ENCODE data around the gene GINS3. TPM values are rescaled to one million over a fixed set of nuclear protein-coding genes. Genes with fewer than 3 reads are reported as not detected.

The GINS3 gene
- 20.3 TPM for polyA plus RNA-seq (2013, experiment 1 of 2)
- polyA plus RNA-seq (2013, experiment 2 of 2) = 20.4 TPM

GRCh38 chr16:58392215-58393137 lies at the start of gene GINS3:
GINS3 (plus strand) TSS chr16:58392471; CDS start chr16:58392602, 131 bp downstream.
- H3K23ac ChIP-seq (ENCODE audit: low read length) = no peak within 1 kb of the TSS
- peak within 1 kb of the TSS; percentile 57 for H3K4me2 ChIP-seq (ENCODE audit: low read length)
- peaks cover 2% of the 10 kb centered on the region for H3K79me2 ChIP-seq (ENCODE audit: control insufficient read depth, insufficient read depth, low read length)
- H2BK15ac ChIP-seq (replicated peaks; ENCODE audit: low read depth) = no peak within 1 kb of the TSS
- H3K36me3 ChIP-seq (ENCODE audit: control insufficient read depth, insufficient read depth, low read length) = no peaks in the 10 kb centered on the region
- peak within 1 kb of the TSS; percentile 41 for H3K27ac ChIP-seq (ENCODE audit: low read depth, low read length)
- H3K56ac ChIP-seq (ENCODE audit: low read length) = peak within 1 kb of the TSS; percentile 98
- peak within 1 kb of the TSS; percentile 0 for H3K4ac ChIP-seq (ENCODE audit: low read depth, low read length)
- H2BK120ac ChIP-seq (ENCODE audit: low read depth, low read length) = no peak within 1 kb of the TSS
- H4K5ac ChIP-seq (ENCODE audit: low read length) = no peak within 1 kb of the TSS
- no peak within 1 kb of the TSS for H4K8ac ChIP-seq (ENCODE audit: low read depth, low read length)
- H3K4me3 ChIP-seq (ENCODE audit: low read length) = peak within 1 kb of the TSS; percentile 77
- no peak within 1 kb of the TSS for H2AK5ac ChIP-seq (ENCODE audit: low read length)
- peak within 1 kb of the TSS; percentile 96 for H3K9ac ChIP-seq (ENCODE audit: low read length)
- no peaks in the 10 kb centered on the region for H3K4me1 ChIP-seq (ENCODE audit: control insufficient read depth, low read depth, low read length)
- no CpG with 5 or more reads among the region's 67 CpGs for WGBS (ENCODE audit: extremely low coverage, insufficient coverage, low lambda C conversion rate)
- peaks cover 3% of the 10 kb centered on the region for H3K27me3 ChIP-seq (ENCODE audit: insufficient read depth, low read length, poor library complexity)
- DNase-seq = peak; percentile 95
- H3K79me1 ChIP-seq (ENCODE audit: low read length) = no peaks in the 10 kb centered on the region
- peak within 1 kb of the TSS; percentile 10 for H3K18ac ChIP-seq (ENCODE audit: low read length)
- peak within 1 kb of the TSS; percentile 35 for H2BK5ac ChIP-seq (ENCODE audit: low read length)

GRCh38 chr16:58343562-58343961 lies 48.7 kb upstream of the GINS3 start:
- no peak for DNase-seq
- H4K5ac ChIP-seq (ENCODE audit: low read length) = no peak overlapping the region
- no peak overlapping the region for H3K56ac ChIP-seq (ENCODE audit: low read length)
- no peaks in the 10 kb centered on the region for H3K27me3 ChIP-seq (ENCODE audit: insufficient read depth, low read length, poor library complexity)
- H3K79me2 ChIP-seq (ENCODE audit: control insufficient read depth, insufficient read depth, low read length) = no peaks in the 10 kb centered on the region
- no peak overlapping the region for H3K23ac ChIP-seq (ENCODE audit: low read length)
- H3K36me3 ChIP-seq (ENCODE audit: control insufficient read depth, insufficient read depth, low read length) = no peaks in the 10 kb centered on the region
- H2BK120ac ChIP-seq (ENCODE audit: low read depth, low read length) = no peak overlapping the region
- no peak overlapping the region for H3K4ac ChIP-seq (ENCODE audit: low read depth, low read length)
- no peak overlapping the region for H3K4me2 ChIP-seq (ENCODE audit: low read length)
- no peak overlapping the region for H2BK15ac ChIP-seq (replicated peaks; ENCODE audit: low read depth)
- no peak overlapping the region for H3K4me3 ChIP-seq (ENCODE audit: low read length)
- H2BK5ac ChIP-seq (ENCODE audit: low read length) = no peak overlapping the region
- H3K27ac ChIP-seq (ENCODE audit: low read depth, low read length) = no peak overlapping the region
- no peak overlapping the region for H3K9ac ChIP-seq (ENCODE audit: low read length)
- no peak overlapping the region for H4K8ac ChIP-seq (ENCODE audit: low read depth, low read length)
- H3K4me1 ChIP-seq (ENCODE audit: control insufficient read depth, low read depth, low read length) = no peaks in the 10 kb centered on the region
- H3K18ac ChIP-seq (ENCODE audit: low read length) = no peak overlapping the region
- no peak overlapping the region for H2AK5ac ChIP-seq (ENCODE audit: low read length)
- H3K79me1 ChIP-seq (ENCODE audit: low read length) = no peaks in the 10 kb centered on the region
- WGBS (ENCODE audit: extremely low coverage, insufficient coverage, low lambda C conversion rate) = no CpG with 5 or more reads among the region's 4 CpGs

- H4K8ac ChIP-seq (ENCODE audit: low read depth, low read length) = no peak overlapping the region
- H2BK15ac ChIP-seq (replicated peaks; ENCODE audit: low read depth) = no peak overlapping the region
- no CpG with 5 or more reads among the region's 14 CpGs for whole genome bisulfite sequencing (ENCODE audit: extremely low coverage, insufficient coverage, low lambda C conversion rate)
- H3K4me1 ChIP-seq (ENCODE audit: control insufficient read depth, low read depth, low read length) = no peaks in the 10 kb centered on the region
- no peak overlapping the region for H4K5ac ChIP-seq (ENCODE audit: low read length)
- H3K4me3 ChIP-seq (ENCODE audit: low read length) = no peak overlapping the region
- H3K27ac ChIP-seq (ENCODE audit: low read depth, low read length) = no peak overlapping the region
- no peak overlapping the region for H2BK120ac ChIP-seq (ENCODE audit: low read depth, low read length)
- no peak overlapping the region for H2AK5ac ChIP-seq (ENCODE audit: low read length)
- DNase-seq = no peak
- no peak overlapping the region for H3K23ac ChIP-seq (ENCODE audit: low read length)
- H3K4me2 ChIP-seq (ENCODE audit: low read length) = no peak overlapping the region
- H3K79me2 ChIP-seq (ENCODE audit: control insufficient read depth, insufficient read depth, low read length) = no peaks in the 10 kb centered on the region
- H3K79me1 ChIP-seq (ENCODE audit: low read length) = no peaks in the 10 kb centered on the region
- H3K56ac ChIP-seq (ENCODE audit: low read length) = no peak overlapping the region
- H3K9ac ChIP-seq (ENCODE audit: low read length) = no peak overlapping the region
- no peaks in the 10 kb centered on the region for H3K27me3 ChIP-seq (ENCODE audit: insufficient read depth, low read length, poor library complexity)
- no peak overlapping the region for H2BK5ac ChIP-seq (ENCODE audit: low read length)
- H3K18ac ChIP-seq (ENCODE audit: low read length) = no peak overlapping the region
- no peak overlapping the region for H3K4ac ChIP-seq (ENCODE audit: low read depth, low read length)
- no peaks in the 10 kb centered on the region for H3K36me3 ChIP-seq (ENCODE audit: control insufficient read depth, insufficient read depth, low read length)
Observed at GRCh38 chr16:58345574-58346354, 46.5 kb upstream of the GINS3 start.

- Histone ChIP-seq H3K18ac (ENCODE audit: low read length) (no peak overlapping the region), H2BK5ac (ENCODE audit: low read length) (no peak overlapping the region), H3K79me2 (ENCODE audit: control insufficient read depth, insufficient read depth, low read length) (no peaks in the 10 kb centered on the region), H3K4ac (ENCODE audit: low read depth, low read length) (no peak overlapping the region), H3K79me1 (ENCODE audit: low read length) (no peaks in the 10 kb centered on the region), H4K5ac (ENCODE audit: low read length) (no peak overlapping the region), H2BK120ac (ENCODE audit: low read depth, low read length) (no peak overlapping the region), H3K27ac (ENCODE audit: low read depth, low read length) (no peak overlapping the region), H3K4me1 (ENCODE audit: control insufficient read depth, low read depth, low read length) (no peaks in the 10 kb centered on the region), H3K23ac (ENCODE audit: low read length) (no peak overlapping the region), H2AK5ac (ENCODE audit: low read length) (no peak overlapping the region), H3K9ac (ENCODE audit: low read length) (no peak overlapping the region), H4K8ac (ENCODE audit: low read depth, low read length) (no peak overlapping the region), H3K36me3 (ENCODE audit: control insufficient read depth, insufficient read depth, low read length) (no peaks in the 10 kb centered on the region), H2BK15ac (replicated peaks; ENCODE audit: low read depth) (no peak overlapping the region), H3K4me3 (ENCODE audit: low read length) (no peak overlapping the region), H3K27me3 (ENCODE audit: insufficient read depth, low read length, poor library complexity) (no peaks in the 10 kb centered on the region), H3K4me2 (ENCODE audit: low read length) (no peak overlapping the region), H3K56ac (ENCODE audit: low read length) (no peak overlapping the region)
- no CpG with 5 or more reads among the region's 5 CpGs for WGBS (ENCODE audit: extremely low coverage, insufficient coverage, low lambda C conversion rate)
- no peak for DNase-seq
Observed at GRCh38 chr16:58346831-58347371, 45.4 kb upstream of the GINS3 start.

GRCh38 chr16:58348986-58349385 lies 43.3 kb upstream of the GINS3 start:
- DNase-seq = no peak
- Histone ChIP-seq H2BK15ac (replicated peaks; ENCODE audit: low read depth) (no peak overlapping the region), H3K23ac (ENCODE audit: low read length) (no peak overlapping the region), H3K27me3 (ENCODE audit: insufficient read depth, low read length, poor library complexity) (no peaks in the 10 kb centered on the region), H3K4ac (ENCODE audit: low read depth, low read length) (no peak overlapping the region), H4K8ac (ENCODE audit: low read depth, low read length) (no peak overlapping the region), H2AK5ac (ENCODE audit: low read length) (no peak overlapping the region), H3K79me2 (ENCODE audit: control insufficient read depth, insufficient read depth, low read length) (no peaks in the 10 kb centered on the region), H3K79me1 (ENCODE audit: low read length) (no peaks in the 10 kb centered on the region), H3K4me3 (ENCODE audit: low read length) (no peak overlapping the region), H3K56ac (ENCODE audit: low read length) (no peak overlapping the region), H2BK120ac (ENCODE audit: low read depth, low read length) (no peak overlapping the region), H3K18ac (ENCODE audit: low read length) (no peak overlapping the region), H2BK5ac (ENCODE audit: low read length) (no peak overlapping the region), H3K27ac (ENCODE audit: low read depth, low read length) (no peak overlapping the region), H3K4me1 (ENCODE audit: control insufficient read depth, low read depth, low read length) (no peaks in the 10 kb centered on the region), H3K4me2 (ENCODE audit: low read length) (no peak overlapping the region), H3K36me3 (ENCODE audit: control insufficient read depth, insufficient read depth, low read length) (no peaks in the 10 kb centered on the region), H3K9ac (ENCODE audit: low read length) (no peak overlapping the region), H4K5ac (ENCODE audit: low read length) (no peak overlapping the region)
- WGBS (ENCODE audit: extremely low coverage, insufficient coverage, low lambda C conversion rate) = no CpG with 5 or more reads among the region's 3 CpGs

Data from mesendoderm (in vitro differentiated cells).